H9 (cell line): ENCODE results near the gene MOSMO. TPM values are rescaled to one million over a fixed set of nuclear protein-coding genes. Genes with fewer than 3 reads are reported as not detected.

Experiments used
- DNase-seq: peaks from one replicate; pipeline ENCODE4 v3.0.0-alpha.2; 2017
- H2AFZ ChIP-seq: one replicate; pipeline ENCODE4 v1.6.1; 2013; ENCODE audit warnings: mild to moderate bottlenecking, low read length, control low read depth, moderate library complexity
- H2AK5ac ChIP-seq: 2 replicates; pipeline ENCODE4 v1.6.1; 2013; ENCODE audit warnings: low read length, control low read depth, mixed read lengths; ENCODE audit not compliant: insufficient read length
- H2BK120ac ChIP-seq: one replicate; pipeline ENCODE4 v1.6.1; 2013; ENCODE audit warnings: low read depth, mild to moderate bottlenecking, low read length, control low read depth, inconsistent platforms; ENCODE audit not compliant: poor library complexity, severe bottlenecking
- H2BK12ac ChIP-seq: 2 replicates; pipeline ENCODE4 v1.6.1; 2013; ENCODE audit warnings: low read length, control low read depth, mixed read lengths, low read depth; ENCODE audit not compliant: insufficient read length
- H2BK15ac ChIP-seq: 2 replicates; pipeline ENCODE4 v1.6.1; 2013; ENCODE audit warnings: low read depth, low read length, control low read depth
- H2BK20ac ChIP-seq: one replicate; pipeline ENCODE4 v1.6.1; 2013; ENCODE audit warnings: low read depth, mild to moderate bottlenecking, low read length, control low read depth, inconsistent platforms; ENCODE audit not compliant: poor library complexity, severe bottlenecking
- H2BK5ac ChIP-seq: 2 replicates; pipeline ENCODE4 v1.6.1; 2013; ENCODE audit warnings: low read length, control low read depth, mixed read lengths; ENCODE audit not compliant: insufficient read length
- H3K14ac ChIP-seq: 2 replicates; pipeline ENCODE4 v1.6.1; 2013; ENCODE audit warnings: low read length, control low read depth; ENCODE audit not compliant: insufficient read depth
- H3K18ac ChIP-seq: 2 replicates; pipeline ENCODE4 v1.6.1; 2013; ENCODE audit warnings: low read depth, mild to moderate bottlenecking, mixed read lengths, low read length, control low read depth; ENCODE audit not compliant: insufficient read length
- H3K23ac ChIP-seq: 2 replicates; pipeline ENCODE4 v1.6.1; 2013; ENCODE audit warnings: low read length, control low read depth, mixed read lengths, low read depth; ENCODE audit not compliant: insufficient read length
- H3K23me2 ChIP-seq: 2 replicates; pipeline ENCODE4 v1.6.1; 2013; ENCODE audit warnings: low read depth, mild to moderate bottlenecking, mixed read lengths, low read length, control low read depth; ENCODE audit not compliant: insufficient read length, poor library complexity, severe bottlenecking
- H3K27ac ChIP-seq: 2 replicates; pipeline ENCODE4 v1.5.1; 2013; ENCODE audit warnings: low read length, control low read depth, mixed read lengths, low read depth; ENCODE audit not compliant: insufficient read length
- H3K27me3 ChIP-seq: 2 replicates; pipeline ENCODE4 v1.6.1; 2013; ENCODE audit warnings: low read length, control low read depth, inconsistent platforms; ENCODE audit not compliant: insufficient read depth
- H3K4ac ChIP-seq: 2 replicates; pipeline ENCODE4 v1.6.1; 2013; ENCODE audit warnings: low read depth, mild to moderate bottlenecking, control low read depth, inconsistent platforms, low read length, moderate library complexity
- H3K4me1 ChIP-seq: 2 replicates; pipeline ENCODE4 v1.6.1; 2013; ENCODE audit warnings: low read length, control low read depth, inconsistent platforms; ENCODE audit not compliant: insufficient read depth
- H3K4me2 ChIP-seq: 2 replicates; pipeline ENCODE4 v1.6.1; 2013; ENCODE audit warnings: low read length, control low read depth, mixed read lengths; ENCODE audit not compliant: insufficient read length, insufficient read depth
- H3K56ac ChIP-seq: 2 replicates; pipeline ENCODE4 v1.6.1; 2013; ENCODE audit warnings: low read depth, mild to moderate bottlenecking, mixed read lengths, low read length, control low read depth; ENCODE audit not compliant: insufficient read length
- H3K79me1 ChIP-seq: 2 replicates; pipeline ENCODE4 v1.6.1; 2013; ENCODE audit warnings: low read depth, mild to moderate bottlenecking, moderate library complexity, low read length, control low read depth, inconsistent platforms; ENCODE audit not compliant: insufficient read depth, poor library complexity, severe bottlenecking
- H3K79me2 ChIP-seq: 2 replicates; pipeline ENCODE4 v1.6.1; 2013; ENCODE audit warnings: low read length, control low read depth, inconsistent platforms; ENCODE audit not compliant: insufficient read depth
- H3K9ac ChIP-seq: 2 replicates; pipeline ENCODE4 v1.6.1; 2013; ENCODE audit warnings: low read length, control low read depth, mixed read lengths; ENCODE audit not compliant: insufficient read length; ENCODE audit errors: extremely low read depth
- H3K9me3 ChIP-seq: one replicate; pipeline ENCODE4 v1.6.1; 2013; ENCODE audit warnings: low read depth, low read length, inconsistent platforms; ENCODE audit not compliant: control insufficient read depth
- H3T11ph ChIP-seq: one replicate; pipeline ENCODE4 v1.6.1; 2013; ENCODE audit warnings: mild to moderate bottlenecking, low read length, control low read depth, inconsistent platforms
- H4K20me1 ChIP-seq: one replicate; pipeline ENCODE4 v1.6.1; 2013; ENCODE audit not compliant: control insufficient read depth, insufficient read length, insufficient read depth
- H4K5ac ChIP-seq: 2 replicates; pipeline ENCODE4 v1.6.1; 2013; ENCODE audit warnings: low read depth, mild to moderate bottlenecking, mixed read lengths, low read length, control low read depth; ENCODE audit not compliant: insufficient read length
- H4K8ac ChIP-seq: replicated peaks from 2 replicates; pipeline ENCODE4 v1.6.1; 2013; ENCODE audit warnings: low read length, control low read depth, mixed read lengths, low read depth; ENCODE audit not compliant: insufficient read length
- H4K91ac ChIP-seq: 2 replicates; pipeline ENCODE4 v1.6.1; 2013; ENCODE audit warnings: low read depth, mild to moderate bottlenecking, moderate library complexity, mixed read lengths, low read length, control low read depth; ENCODE audit not compliant: insufficient read length
- H3K27ac Mint-ChIP-seq, 3 experiments: 2 replicates in 2 of 3; 3 replicates in 1 of 3; pipeline ENCODE4 v1.8.0; 2020 to 2021; ENCODE audit warnings: mixed read lengths in 3 of 3, mild to moderate bottlenecking in 1 of 3, moderate library complexity in 1 of 3
- H3K27me3 Mint-ChIP-seq: 2 replicates; pipeline ENCODE4 v1.8.0; 2021; ENCODE audit warnings: low read depth, mild to moderate bottlenecking, moderate library complexity, mixed read lengths
- H3K36me3 Mint-ChIP-seq, 3 experiments: 2 replicates in 2 of 3; 3 replicates in 1 of 3; pipeline ENCODE4 v1.8.0; 2020 to 2021; ENCODE audit warnings: low read depth in 3 of 3, mixed read lengths in 3 of 3; ENCODE audit not compliant: insufficient read depth in 1 of 3
- H3K4me1 Mint-ChIP-seq, 2 experiments: 2 replicates each; pipeline ENCODE4 v1.8.0; 2020; ENCODE audit warnings: mixed read lengths in 2 of 2
- H3K4me3 Mint-ChIP-seq, 2 experiments: 2 replicates in 1 of 2; 3 replicates in 1 of 2; pipeline ENCODE4 v1.8.0; 2020 to 2021; ENCODE audit warnings: mild to moderate bottlenecking in 2 of 2, mixed read lengths in 2 of 2, moderate library complexity in 1 of 2
- H3K9me3 Mint-ChIP-seq, 2 experiments: 2 replicates in 1 of 2; 3 replicates in 1 of 2; pipeline ENCODE4 v1.8.0; 2020; ENCODE audit warnings: mild to moderate bottlenecking in 2 of 2, mixed read lengths in 2 of 2, moderate library complexity in 1 of 2
- WGBS: extraction: QIAGEN DNeasy Blood & Tissue Kit; methylation state at CpG from one replicate; pipeline ENCODE4 v1.1.7; 2013; ENCODE audit warnings: missing lambda C conversion rate, low lambda C conversion rate, mixed read lengths; ENCODE audit not compliant: insufficient read length; ENCODE audit errors: extremely low coverage; 5-methylcytosine and 5-hydroxymethylcytosine counted together
- total RNA-seq: library from RNA; stranded (reverse); gene quantifications from 2 replicates; pipeline ENCODE4 v1.2.1, GENCODE V29; 2021
- TF ChIP-seq, protein P1 (sequence below): fragments of 200-600 bp; sonication (generic); conservative IDR thresholded peaks from 3 replicates; pipeline ENCODE4 v1.8.0; 2021; ENCODE audit warnings: antibody characterized with exemption, mild to moderate bottlenecking

Gene MOSMO
- total RNA-seq, 1 experiment from 2014 or later = 13.5 TPM

- Histone ChIP-seq H2AK5ac (no peak overlapping the region), H2BK12ac (no peak overlapping the region), H3K9ac (no peak overlapping the region), H2BK20ac (no peak overlapping the region), H3K9me3 (no peaks in the 10 kb centered on the region), H3T11ph (no peak overlapping the region), H4K20me1 (no peaks in the 10 kb centered on the region), H3K79me2 (no peaks in the 10 kb centered on the region), H3K14ac (no peak overlapping the region), H4K91ac (no peak overlapping the region), H4K8ac (no peak overlapping the region), H3K23me2 (no peaks in the 10 kb centered on the region), H3K27ac (no peak overlapping the region), H3K56ac (no peak overlapping the region), H2BK15ac (no peak overlapping the region), H3K23ac (no peak overlapping the region), H3K4me2 (no peak overlapping the region), H3K79me1 (peaks cover 3% of the 10 kb centered on the region), H2BK120ac (no peak overlapping the region), H3K27me3 (no peaks in the 10 kb centered on the region), H3K4me1 (no peaks in the 10 kb centered on the region), H3K18ac (no peak overlapping the region), H3K4ac (no peak overlapping the region; the same call in 1 of the 2 replicates), H4K5ac (no peak overlapping the region), H2AFZ (no peak overlapping the region), H2BK5ac (no peak overlapping the region)
- DNase-seq = no peak
- Mint-ChIP-seq H3K9me3 (peaks cover 5 to 6% of the 10 kb centered on the region in 2 experiments; a peak in 4 of 5 replicates), H3K36me3 (peaks cover 5 to 13% (median 7%) of the 10 kb centered on the region in 3 experiments; a peak in 6 of 7 replicates), H3K4me3 (no peak overlapping the region), H3K27me3 (no peaks in the 10 kb centered on the region), H3K4me1 (peaks cover 0 to 2% of the 10 kb centered on the region in 2 experiments; a peak in 2 of 4 replicates), H3K27ac (no peak overlapping the region)
- TF ChIP-seq, protein P1, sequence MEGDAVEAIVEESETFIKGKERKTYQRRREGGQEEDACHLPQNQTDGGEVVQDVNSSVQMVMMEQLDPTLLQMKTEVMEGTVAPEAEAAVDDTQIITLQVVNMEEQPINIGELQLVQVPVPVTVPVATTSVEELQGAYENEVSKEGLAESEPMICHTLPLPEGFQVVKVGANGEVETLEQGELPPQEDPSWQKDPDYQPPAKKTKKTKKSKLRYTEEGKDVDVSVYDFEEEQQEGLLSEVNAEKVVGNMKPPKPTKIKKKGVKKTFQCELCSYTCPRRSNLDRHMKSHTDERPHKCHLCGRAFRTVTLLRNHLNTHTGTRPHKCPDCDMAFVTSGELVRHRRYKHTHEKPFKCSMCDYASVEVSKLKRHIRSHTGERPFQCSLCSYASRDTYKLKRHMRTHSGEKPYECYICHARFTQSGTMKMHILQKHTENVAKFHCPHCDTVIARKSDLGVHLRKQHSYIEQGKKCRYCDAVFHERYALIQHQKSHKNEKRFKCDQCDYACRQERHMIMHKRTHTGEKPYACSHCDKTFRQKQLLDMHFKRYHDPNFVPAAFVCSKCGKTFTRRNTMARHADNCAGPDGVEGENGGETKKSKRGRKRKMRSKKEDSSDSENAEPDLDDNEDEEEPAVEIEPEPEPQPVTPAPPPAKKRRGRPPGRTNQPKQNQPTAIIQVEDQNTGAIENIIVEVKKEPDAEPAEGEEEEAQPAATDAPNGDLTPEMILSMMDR = no peak
- WGBS = no CpG with 5 or more reads among the region's 12 CpGs
Measured at GRCh38 chr16:22070361-22071330, 62.7 kb downstream of the MOSMO start.
